Neural cell (in vitro differentiated cells): ENCODE data around the gene LZTR1. TPM values are rescaled to one million over a fixed set of nuclear protein-coding genes. Genes with fewer than 3 reads are reported as not detected.

Experiments
- H2AFZ ChIP-seq: fragments of 200-600, 300-800 bp; sonication (generic), shearing (Covaris generic); 2 replicates; pipeline ENCODE4 v1.6.0; 2014; ENCODE audit warnings: low read depth, mild to moderate bottlenecking, antibody characterized with exemption, low read length, moderate library complexity
- H3F3A ChIP-seq: fragments of 200-600 bp; shearing (Covaris generic); 2 replicates; pipeline ENCODE4 v1.6.1; 2016; ENCODE audit warnings: mild to moderate bottlenecking, moderate library complexity, mixed read lengths, antibody characterized with exemption, low read length; ENCODE audit not compliant: insufficient read depth, poor library complexity, severe bottlenecking
- H3K27ac ChIP-seq: fragments of 200-600, 300-800 bp; sonication (generic), shearing (Covaris generic); 2 replicates; pipeline ENCODE4 v1.5.1; 2014; ENCODE audit warnings: mild to moderate bottlenecking, low read length, moderate library complexity
- H3K27me3 ChIP-seq: fragments of 300-800, 200-600 bp; sonication (generic), shearing (Covaris generic); 2 replicates; pipeline ENCODE4 v1.6.0; 2014; ENCODE audit warnings: mild to moderate bottlenecking, low read depth, low read length, moderate library complexity; ENCODE audit not compliant: insufficient read depth
- H3K36me3 ChIP-seq: fragments of 300-800, 200-600 bp; sonication (generic), shearing (Covaris generic); 2 replicates; pipeline ENCODE4 v1.5.1; 2014; ENCODE audit warnings: mild to moderate bottlenecking, antibody characterized with exemption, low read length, moderate library complexity; ENCODE audit not compliant: insufficient read depth
- H3K4me2 ChIP-seq: fragments of 300-800, 200-600 bp; sonication (generic), shearing (Covaris generic); 2 replicates; pipeline ENCODE4 v1.6.0; 2014; ENCODE audit warnings: mild to moderate bottlenecking, low read length
- H3K4me3 ChIP-seq: fragments of 300-800, 200-600 bp; sonication (generic), shearing (Covaris generic); 2 replicates; pipeline ENCODE4 v1.5.1; 2014; ENCODE audit warnings: mild to moderate bottlenecking, low read length, moderate library complexity
- H3K79me2 ChIP-seq: fragments of 200-600 bp; shearing (Covaris generic); replicated peaks from 2 replicates; pipeline ENCODE4 v1.6.0; 2014; ENCODE audit warnings: mild to moderate bottlenecking, low read length, moderate library complexity; ENCODE audit not compliant: insufficient read depth
- H3K9ac ChIP-seq: fragments of 300-800, 200-600 bp; sonication (generic), shearing (Covaris generic); 2 replicates; pipeline ENCODE4 v1.6.1; 2016; ENCODE audit warnings: mild to moderate bottlenecking, low read length, mixed read lengths
- H3K9me2 ChIP-seq: fragments of 200-600 bp; shearing (Covaris generic); 2 replicates; pipeline ENCODE4 v1.6.1; 2016; ENCODE audit warnings: mild to moderate bottlenecking, low read length, mixed read lengths; ENCODE audit not compliant: insufficient read depth
- H3K9me3 ChIP-seq: fragments of 200-600, 300-800 bp; sonication (generic), shearing (Covaris generic); 2 replicates; pipeline ENCODE4 v1.6.1; 2016; ENCODE audit warnings: mild to moderate bottlenecking, mixed run types, low read length, moderate library complexity, mixed read lengths
- H4K20me1 ChIP-seq: fragments of 200-600 bp; shearing (Covaris generic); 2 replicates; pipeline ENCODE4 v1.6.1; 2016; ENCODE audit warnings: mild to moderate bottlenecking, mixed run types; ENCODE audit not compliant: insufficient read depth
- CTCF ChIP-seq: fragments of 450-650 bp; IDR thresholded peaks from 2 replicates; pipeline ENCODE4 v1.5.1; 2014; ENCODE audit warnings: antibody characterized with exemption, mild to moderate bottlenecking, moderate library complexity; ENCODE audit not compliant: poor library complexity, severe bottlenecking
- EP300 ChIP-seq: fragments of 450-650 bp; conservative IDR thresholded peaks from 2 replicates; pipeline ENCODE4 v1.6.1; 2014; ENCODE audit warnings: antibody characterized with exemption, mild to moderate bottlenecking, moderate library complexity; ENCODE audit not compliant: poor library complexity, severe bottlenecking
- EZH2 ChIP-seq: fragments of 200-600, 300-800 bp; shearing (Covaris generic), sonication (generic); IDR thresholded peaks from 2 replicates; pipeline ENCODE4 v1.6.1; 2014; ENCODE audit warnings: antibody characterized with exemption, low read length, borderline replicate concordance, mild to moderate bottlenecking; ENCODE audit not compliant: insufficient read depth, poor library complexity, severe bottlenecking
- MXI1 ChIP-seq: fragments of 450-650 bp; conservative IDR thresholded peaks from 2 replicates; pipeline ENCODE4 v1.6.1; 2014; ENCODE audit warnings: antibody characterized with exemption, mild to moderate bottlenecking; ENCODE audit not compliant: poor library complexity, severe bottlenecking
- POLR2AphosphoS5 ChIP-seq: IDR thresholded peaks from 2 replicates; pipeline ENCODE4 v1.6.1; 2012
- REST ChIP-seq: IDR thresholded peaks from 2 replicates; pipeline ENCODE4 v1.6.1; 2012; ENCODE audit warnings: borderline replicate concordance
- SMC3 ChIP-seq: fragments of 450-650 bp; conservative IDR thresholded peaks from 2 replicates; pipeline ENCODE4 v1.6.1; 2014; ENCODE audit warnings: antibody characterized with exemption, mild to moderate bottlenecking, moderate library complexity; ENCODE audit not compliant: poor library complexity
- TAF1 ChIP-seq: IDR thresholded peaks from 2 replicates; pipeline ENCODE4 v1.6.1; 2012; ENCODE audit warnings: low read depth
- polyA plus RNA-seq: library from polyadenylated mRNA; depleted of rRNA; stranded (reverse); fragments of >200 nt; gene quantifications from 2 replicates; pipeline ENCODE4 v1.2.3, GENCODE V29; 2014

Gene LZTR1
- polyA plus RNA-seq, 1 donor from 2014 or later = 114 TPM

- Histone ChIP-seq H3K4me2 (no peak overlapping the region), H4K20me1 (no peaks in the 10 kb centered on the region), H3K9me2 (no peaks in the 10 kb centered on the region), H3K27ac (no peak overlapping the region), H2AFZ (no peak overlapping the region), H3K4me3 (no peak overlapping the region), H3F3A (no peaks in the 10 kb centered on the region), H3K27me3 (no peaks in the 10 kb centered on the region), H3K79me2 (no peaks in the 10 kb centered on the region), H3K9ac (no peak overlapping the region), H3K9me3 (no peaks in the 10 kb centered on the region), H3K36me3 (no peaks in the 10 kb centered on the region)
- TF ChIP-seq EZH2 (no peak), POLR2AphosphoS5 (no peak), TAF1 (no peak), CTCF (no peak), SMC3 (no peak), REST (no peak), EP300 (no peak), MXI1 (no peak)
These were observed 10.0 kb downstream of the LZTR1 start for GRCh38 chr22:20992056-20992442.

GRCh38 chr22:20992456-20993303, 10.6 kb downstream of the LZTR1 start:
- Histone ChIP-seq H3K9me3 (no peaks in the 10 kb centered on the region), H3K27ac (no peak overlapping the region), H3K9me2 (no peaks in the 10 kb centered on the region), H3K27me3 (no peaks in the 10 kb centered on the region), H3F3A (no peaks in the 10 kb centered on the region), H3K36me3 (no peaks in the 10 kb centered on the region), H3K9ac (no peak overlapping the region), H4K20me1 (no peaks in the 10 kb centered on the region), H3K4me3 (no peak overlapping the region), H2AFZ (no peak overlapping the region), H3K4me2 (no peak overlapping the region), H3K79me2 (no peaks in the 10 kb centered on the region)
- TF ChIP-seq EP300 = no peak
- no peak for TF ChIP-seq SMC3
- no peak for TF ChIP-seq MXI1
- TF ChIP-seq CTCF = no peak
- no peak for TF ChIP-seq EZH2
- no peak for TF ChIP-seq POLR2AphosphoS5
- TF ChIP-seq REST = no peak
